Gastroesophageal sphincter (tissue), 4 donors: ENCODE measurements around the gene CNTLN. TPM values are rescaled to one million over a fixed set of nuclear protein-coding genes. Genes with fewer than 3 reads are reported as not detected.

Experiments
- ATAC-seq: fragments of 150-250 bp; one replicate; pipeline ENCODE4 v1.9.1; 2016; ENCODE audit warnings: mild to moderate bottlenecking, moderate library complexity
- H3K27ac ChIP-seq, 4 donors: fragments of 200-600 bp; sonication (generic) in 3 of 4; 1 replicate in 3 of 4; 2 replicates in 1 of 4; pipeline ENCODE4 v1.5.1; 2016 to 2019
- H3K27me3 ChIP-seq: fragments of 200-600 bp; sonication (generic); one replicate; pipeline ENCODE4 v1.5.1; 2019
- H3K36me3 ChIP-seq, 2 donors: fragments of 200-600 bp; sonication (generic); one replicate each; pipeline ENCODE4 v1.5.1; 2019; ENCODE audit warnings: control low read depth in 1 of 2
- H3K4me1 ChIP-seq, 3 donors: fragments of 200-600 bp; sonication (generic); 1 replicate in 2 of 3; 2 replicates in 1 of 3; pipeline ENCODE4 v1.5.1; 2016 to 2019; ENCODE audit warnings: control low read depth in 2 of 3
- H3K4me3 ChIP-seq, 2 donors: fragments of 200-600 bp; sonication (generic); one replicate each; pipeline ENCODE4 v1.5.1; 2019; ENCODE audit warnings: mild to moderate bottlenecking in 1 of 2, moderate library complexity in 1 of 2
- H3K9me3 ChIP-seq, 3 donors: fragments of 200-600 bp; sonication (generic); one replicate each; pipeline ENCODE4 v1.5.1; 2017 to 2019; ENCODE audit warnings: control low read depth in 2 of 3
- EP300 ChIP-seq: sonication (generic); formaldehyde crosslinking; IDR thresholded peaks from one replicate; pipeline ENCODE4 v1.6.1; 2017; ENCODE audit warnings: antibody characterized with exemption, mild to moderate bottlenecking
- POLR2A ChIP-seq, 2 donors: fragments of 450-650 bp; IDR thresholded peaks; one replicate each; pipeline ENCODE4 v1.6.1; 2017; ENCODE audit warnings: antibody characterized with exemption in 2 of 2, mild to moderate bottlenecking in 2 of 2, moderate library complexity in 1 of 2
- POLR2AphosphoS5 ChIP-seq: sonication (generic); formaldehyde crosslinking; IDR thresholded peaks from one replicate; pipeline ENCODE4 v1.6.1; 2017; ENCODE audit warnings: antibody characterized with exemption
- WGBS, 2 donors: methylation state at CpG; one replicate each; pipeline ENCODE4 v1.1.5; 2018; ENCODE audit warnings: low coverage in 1 of 2; 5-methylcytosine and 5-hydroxymethylcytosine counted together
- small RNA-seq, 4 donors: library from RNA; depleted of rRNA; stranded (forward); fragments of <200 nt; gene quantifications; one replicate each; pipeline ENCODE3, GENCODE V24; 2016
- total RNA-seq, 4 donors: library from RNA; depleted of rRNA; stranded (reverse); fragments of >200 nt; gene quantifications; one replicate each; pipeline ENCODE4 v1.1.0, GENCODE V29; 2016
- TF ChIP-seq, protein P1 (sequence below), 4 experiments: fragments of 200-600 bp in 2 of 4; fragments of 450-650 bp in 2 of 4; sonication (generic) in 1 of 4; IDR thresholded peaks; one replicate each; pipeline ENCODE4 v1.5.1; 2017 to 2019; ENCODE audit warnings: antibody characterized with exemption in 4 of 4, mild to moderate bottlenecking in 2 of 4, moderate library complexity in 2 of 4

Gene CNTLN
- total RNA-seq, 4 donors from 2014 or later = 11.3 to 17.1 (median 12.9) TPM

DNA sequence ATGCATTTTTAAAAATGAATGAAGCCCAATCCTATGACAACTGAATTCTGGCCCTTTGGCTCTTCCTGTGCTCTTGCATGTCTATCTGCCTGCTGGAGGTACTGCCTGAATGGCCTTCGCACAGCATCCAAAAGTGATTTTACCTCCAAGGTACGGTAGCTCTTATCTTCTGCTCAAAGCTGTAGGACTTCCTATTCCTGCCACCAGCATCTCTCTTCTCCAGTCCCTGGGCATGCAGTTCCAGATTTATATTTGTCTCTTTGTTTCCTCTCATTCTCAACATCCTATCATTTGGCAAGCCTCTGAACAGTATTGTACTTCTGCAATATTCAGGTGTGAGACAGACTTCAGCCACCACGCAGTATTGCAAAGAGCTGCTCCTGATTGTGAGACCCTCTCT is 400.3 kb downstream of the CNTLN start:
- ATAC-seq = no peak
- peaks cover 0 to 7% (median 0%) of the 10 kb centered on the region in 3 donors for H3K9me3 ChIP-seq
- TF ChIP-seq POLR2AphosphoS5 (no peak), EP300 (no peak), POLR2A (IDR thresholded peaks at IDR 0.05) (no peak)
- TF ChIP-seq, protein P1, sequence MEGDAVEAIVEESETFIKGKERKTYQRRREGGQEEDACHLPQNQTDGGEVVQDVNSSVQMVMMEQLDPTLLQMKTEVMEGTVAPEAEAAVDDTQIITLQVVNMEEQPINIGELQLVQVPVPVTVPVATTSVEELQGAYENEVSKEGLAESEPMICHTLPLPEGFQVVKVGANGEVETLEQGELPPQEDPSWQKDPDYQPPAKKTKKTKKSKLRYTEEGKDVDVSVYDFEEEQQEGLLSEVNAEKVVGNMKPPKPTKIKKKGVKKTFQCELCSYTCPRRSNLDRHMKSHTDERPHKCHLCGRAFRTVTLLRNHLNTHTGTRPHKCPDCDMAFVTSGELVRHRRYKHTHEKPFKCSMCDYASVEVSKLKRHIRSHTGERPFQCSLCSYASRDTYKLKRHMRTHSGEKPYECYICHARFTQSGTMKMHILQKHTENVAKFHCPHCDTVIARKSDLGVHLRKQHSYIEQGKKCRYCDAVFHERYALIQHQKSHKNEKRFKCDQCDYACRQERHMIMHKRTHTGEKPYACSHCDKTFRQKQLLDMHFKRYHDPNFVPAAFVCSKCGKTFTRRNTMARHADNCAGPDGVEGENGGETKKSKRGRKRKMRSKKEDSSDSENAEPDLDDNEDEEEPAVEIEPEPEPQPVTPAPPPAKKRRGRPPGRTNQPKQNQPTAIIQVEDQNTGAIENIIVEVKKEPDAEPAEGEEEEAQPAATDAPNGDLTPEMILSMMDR (IDR thresholded peaks at IDR 0.05) = no peak
- no peaks in the 10 kb centered on the region for H3K27me3 ChIP-seq
- no peaks in the 10 kb centered on the region for H3K36me3 ChIP-seq
- H3K4me3 ChIP-seq = no peak overlapping the region
- H3K27ac ChIP-seq = no peak overlapping the region
- H3K4me1 ChIP-seq = no peaks in the 10 kb centered on the region
- 67 to 80% methylated on average over 2 of the region's 3 CpGs for WGBS, 2 donors

DNA sequence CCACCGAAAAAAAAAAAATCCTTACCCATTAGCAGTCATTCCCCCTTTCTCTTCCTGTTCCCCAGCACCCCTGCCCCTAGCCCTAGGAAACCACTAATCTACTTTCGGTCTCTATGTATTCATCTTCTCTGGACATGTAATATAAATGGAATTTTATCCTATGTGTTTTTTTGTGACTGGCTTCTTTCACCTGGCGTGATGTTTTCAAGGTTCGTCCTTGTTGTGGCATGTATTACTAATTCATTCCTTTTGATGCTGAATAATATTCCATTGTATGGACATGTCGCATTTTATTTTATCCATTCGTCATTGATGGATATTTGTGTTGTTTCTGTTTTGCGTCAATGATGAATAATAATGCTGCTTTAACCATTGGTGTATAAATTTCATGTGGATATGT is 401.2 kb downstream of the CNTLN start:
- TF ChIP-seq, protein P1 (IDR thresholded peaks at IDR 0.05) = no peak
- TF ChIP-seq POLR2A (IDR thresholded peaks at IDR 0.05) (no peak), POLR2AphosphoS5 (no peak), EP300 (no peak)
- H3K9me3 ChIP-seq = peaks cover 0 to 7% (median 0%) of the 10 kb centered on the region in 3 donors
- no peaks in the 10 kb centered on the region for H3K36me3 ChIP-seq

DNA sequence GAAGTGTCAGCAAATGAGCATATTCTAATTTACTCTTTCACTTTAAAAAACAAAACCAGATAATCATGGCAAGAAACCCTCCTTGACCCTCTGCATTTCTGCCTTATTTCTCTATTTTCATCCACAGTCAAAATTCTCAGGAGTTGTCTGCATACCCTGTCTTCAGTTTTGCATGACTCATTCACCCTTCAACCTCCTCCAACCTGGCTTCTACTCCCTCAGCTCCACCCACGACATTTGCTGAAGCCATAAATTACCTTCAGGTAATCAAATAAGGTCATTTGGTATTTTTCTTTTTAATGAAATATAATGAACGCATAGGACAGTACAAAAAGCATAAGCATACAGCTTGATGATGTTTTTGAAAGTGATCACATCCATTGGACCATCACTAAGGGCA is 416.2 kb downstream of the CNTLN start:
- H3K9me3 ChIP-seq = peaks cover 0 to 23% (median 0%) of the 10 kb centered on the region in 3 donors
- no peaks in the 10 kb centered on the region for H3K4me1 ChIP-seq
- 53 to 72% methylated on average over 2 of the region's 2 CpGs for WGBS, 2 donors
- no peak overlapping the region for H3K27ac ChIP-seq
- H3K27me3 ChIP-seq = no peaks in the 10 kb centered on the region
- ATAC-seq = no peak
- TF ChIP-seq EP300 (no peak), POLR2AphosphoS5 (no peak), POLR2A (IDR thresholded peaks at IDR 0.05) (no peak)
- TF ChIP-seq, protein P1 (IDR thresholded peaks at IDR 0.05) = no peak
- H3K36me3 ChIP-seq = no peaks in the 10 kb centered on the region
- no peak overlapping the region for H3K4me3 ChIP-seq

More for the DNA sequence above, 401.2 kb downstream of the CNTLN start:
- ATAC-seq = no peak
- Histone ChIP-seq H3K27ac (no peak overlapping the region), H3K27me3 (no peaks in the 10 kb centered on the region), H3K4me3 (no peak overlapping the region), H3K4me1 (no peaks in the 10 kb centered on the region)
- 82% methylated on average over 7 of the region's 7 CpGs for WGBS, 2 donors

Small RNA genes within 50 kb of the gene (small RNA-seq; reads per million reads assigned to genes)
- 0 reads per million in 4 donors for gene RPS29P33
